HL-60 (cell line): ENCODE measurements around the gene BARD1.
"Not testable (repeated sequence)": the region's sequence is repeated elsewhere in the genome, so short reads cannot be mapped to it uniquely, and the experiment has no call there.

Experiments
- DNase-seq, 2 experiments: peaks; one replicate each; pipeline ENCODE4 v3.0.0-alpha.2; 2010 to 2020; ENCODE audit warnings: low read depth in 1 of 2, low spot score in 1 of 2
- H3K27ac ChIP-seq: fragments of 250-450 bp; sonication (Bioruptor Pico); replicated peaks from 2 replicates; pipeline ENCODE4 v1.5.1; 2020; ENCODE audit warnings: mild to moderate bottlenecking, moderate library complexity
- H3K27me3 ChIP-seq: fragments of 250-450 bp; sonication (Bioruptor Pico); 2 replicates; pipeline ENCODE4 v1.5.1; 2021; ENCODE audit warnings: mild to moderate bottlenecking, moderate library complexity; ENCODE audit not compliant: insufficient read depth, poor library complexity, severe bottlenecking
- H3K4me3 ChIP-seq: replicated peaks from 2 replicates; pipeline ENCODE4 v1.5.1; 2011; ENCODE audit warnings: mild to moderate bottlenecking, control low read depth, low read length; ENCODE audit not compliant: insufficient read depth
- GABPA ChIP-seq: IDR thresholded peaks from 2 replicates; pipeline ENCODE4 v1.6.1; 2012; ENCODE audit warnings: low read depth
- POLR2AphosphoS5 ChIP-seq: IDR thresholded peaks from 2 replicates; pipeline ENCODE4 v1.6.1; 2012; ENCODE audit warnings: low read depth
- SPI1 ChIP-seq: IDR thresholded peaks from 2 replicates; pipeline ENCODE4 v1.6.1; 2012; ENCODE audit warnings: low read depth, mild to moderate bottlenecking, borderline replicate concordance
- TF ChIP-seq, protein P1 (sequence below): IDR thresholded peaks from one replicate; pipeline ENCODE4 v1.5.1; 2011; ENCODE audit warnings: low read length, control low read depth, inconsistent platforms; ENCODE audit not compliant: insufficient read depth
- TF ChIP-seq, protein P2 (sequence below): IDR thresholded peaks from 2 replicates; pipeline ENCODE4 v1.6.1; 2012; ENCODE audit warnings: low read depth; ENCODE audit not compliant: insufficient replicate concordance

BARD1 gene

DNA sequence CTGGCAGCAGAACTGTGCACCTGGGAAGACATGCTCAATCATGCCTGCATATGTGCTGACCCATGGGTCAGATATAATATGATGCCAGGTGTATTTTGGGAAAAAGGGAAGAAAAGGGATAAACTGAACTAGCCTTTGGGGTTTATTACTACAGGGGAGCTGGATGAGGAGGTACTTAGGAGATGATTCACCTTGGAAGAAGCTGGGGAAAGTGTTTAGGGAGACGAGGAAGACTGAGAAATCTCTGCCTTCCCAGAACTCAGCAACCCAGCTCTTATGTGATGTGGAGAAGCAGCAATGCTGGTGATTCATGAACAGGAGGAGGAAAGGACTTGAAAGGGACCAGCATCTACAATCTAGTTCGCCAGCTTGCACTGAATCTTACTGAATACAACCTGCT, 110.2 kb downstream of the BARD1 start:
- no peak overlapping the region for H3K27ac ChIP-seq
- TF ChIP-seq, protein P1, sequence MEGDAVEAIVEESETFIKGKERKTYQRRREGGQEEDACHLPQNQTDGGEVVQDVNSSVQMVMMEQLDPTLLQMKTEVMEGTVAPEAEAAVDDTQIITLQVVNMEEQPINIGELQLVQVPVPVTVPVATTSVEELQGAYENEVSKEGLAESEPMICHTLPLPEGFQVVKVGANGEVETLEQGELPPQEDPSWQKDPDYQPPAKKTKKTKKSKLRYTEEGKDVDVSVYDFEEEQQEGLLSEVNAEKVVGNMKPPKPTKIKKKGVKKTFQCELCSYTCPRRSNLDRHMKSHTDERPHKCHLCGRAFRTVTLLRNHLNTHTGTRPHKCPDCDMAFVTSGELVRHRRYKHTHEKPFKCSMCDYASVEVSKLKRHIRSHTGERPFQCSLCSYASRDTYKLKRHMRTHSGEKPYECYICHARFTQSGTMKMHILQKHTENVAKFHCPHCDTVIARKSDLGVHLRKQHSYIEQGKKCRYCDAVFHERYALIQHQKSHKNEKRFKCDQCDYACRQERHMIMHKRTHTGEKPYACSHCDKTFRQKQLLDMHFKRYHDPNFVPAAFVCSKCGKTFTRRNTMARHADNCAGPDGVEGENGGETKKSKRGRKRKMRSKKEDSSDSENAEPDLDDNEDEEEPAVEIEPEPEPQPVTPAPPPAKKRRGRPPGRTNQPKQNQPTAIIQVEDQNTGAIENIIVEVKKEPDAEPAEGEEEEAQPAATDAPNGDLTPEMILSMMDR = no peak
- TF ChIP-seq POLR2AphosphoS5 = no peak
- TF ChIP-seq, protein P2, sequence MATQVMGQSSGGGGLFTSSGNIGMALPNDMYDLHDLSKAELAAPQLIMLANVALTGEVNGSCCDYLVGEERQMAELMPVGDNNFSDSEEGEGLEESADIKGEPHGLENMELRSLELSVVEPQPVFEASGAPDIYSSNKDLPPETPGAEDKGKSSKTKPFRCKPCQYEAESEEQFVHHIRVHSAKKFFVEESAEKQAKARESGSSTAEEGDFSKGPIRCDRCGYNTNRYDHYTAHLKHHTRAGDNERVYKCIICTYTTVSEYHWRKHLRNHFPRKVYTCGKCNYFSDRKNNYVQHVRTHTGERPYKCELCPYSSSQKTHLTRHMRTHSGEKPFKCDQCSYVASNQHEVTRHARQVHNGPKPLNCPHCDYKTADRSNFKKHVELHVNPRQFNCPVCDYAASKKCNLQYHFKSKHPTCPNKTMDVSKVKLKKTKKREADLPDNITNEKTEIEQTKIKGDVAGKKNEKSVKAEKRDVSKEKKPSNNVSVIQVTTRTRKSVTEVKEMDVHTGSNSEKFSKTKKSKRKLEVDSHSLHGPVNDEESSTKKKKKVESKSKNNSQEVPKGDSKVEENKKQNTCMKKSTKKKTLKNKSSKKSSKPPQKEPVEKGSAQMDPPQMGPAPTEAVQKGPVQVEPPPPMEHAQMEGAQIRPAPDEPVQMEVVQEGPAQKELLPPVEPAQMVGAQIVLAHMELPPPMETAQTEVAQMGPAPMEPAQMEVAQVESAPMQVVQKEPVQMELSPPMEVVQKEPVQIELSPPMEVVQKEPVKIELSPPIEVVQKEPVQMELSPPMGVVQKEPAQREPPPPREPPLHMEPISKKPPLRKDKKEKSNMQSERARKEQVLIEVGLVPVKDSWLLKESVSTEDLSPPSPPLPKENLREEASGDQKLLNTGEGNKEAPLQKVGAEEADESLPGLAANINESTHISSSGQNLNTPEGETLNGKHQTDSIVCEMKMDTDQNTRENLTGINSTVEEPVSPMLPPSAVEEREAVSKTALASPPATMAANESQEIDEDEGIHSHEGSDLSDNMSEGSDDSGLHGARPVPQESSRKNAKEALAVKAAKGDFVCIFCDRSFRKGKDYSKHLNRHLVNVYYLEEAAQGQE = no peak
- TF ChIP-seq GABPA = no peak
- no peak for TF ChIP-seq SPI1
- DNase-seq = no peak
- no peaks in the 10 kb centered on the region for H3K27me3 ChIP-seq
- no peak overlapping the region for H3K4me3 ChIP-seq

DNA sequence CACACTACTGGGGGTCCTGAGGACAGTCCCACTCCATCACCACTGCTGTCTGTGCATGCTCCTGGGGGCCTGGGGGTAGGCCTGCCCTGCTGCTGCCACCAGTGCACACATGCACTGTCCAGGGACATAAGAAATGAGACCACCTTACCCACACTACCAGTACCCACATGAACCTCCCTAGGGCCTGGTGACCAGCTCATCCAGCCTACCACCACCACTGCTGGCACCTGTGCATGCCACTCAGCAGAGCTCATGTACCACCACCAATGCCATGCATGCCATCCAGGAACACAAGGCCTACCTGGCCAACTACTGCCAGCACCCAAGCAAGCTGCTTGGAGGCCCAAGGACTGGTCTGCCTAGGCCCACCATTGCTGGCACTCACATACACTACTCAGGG, 112.8 kb downstream of the BARD1 start:
- no peak for DNase-seq
- no peak overlapping the region for H3K27ac ChIP-seq
- H3K4me3 ChIP-seq = no peak overlapping the region
- no peaks in the 10 kb centered on the region for H3K27me3 ChIP-seq
- TF ChIP-seq POLR2AphosphoS5 (no peak), GABPA (no peak), SPI1 (no peak)
- TF ChIP-seq, protein P1 = no peak
- TF ChIP-seq, protein P2 = no peak

DNA sequence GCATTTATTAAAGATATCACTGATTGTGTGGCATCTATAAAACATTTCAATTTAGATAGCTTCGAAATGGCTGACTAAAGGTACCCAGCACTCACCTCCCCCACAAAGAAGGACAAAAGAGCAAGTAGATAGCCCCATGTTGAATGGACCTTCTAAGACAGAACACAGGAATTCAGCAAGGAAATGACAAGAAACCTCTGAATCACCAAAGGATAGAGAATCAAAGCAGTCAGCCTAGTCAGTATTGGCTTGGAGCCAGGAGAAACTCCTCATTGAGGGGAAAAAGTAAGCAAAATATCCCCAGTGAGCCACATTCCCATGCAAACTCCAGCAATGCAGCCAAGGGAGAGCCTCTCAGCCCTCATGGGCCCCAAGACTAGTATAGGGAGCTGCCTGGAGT, 113.7 kb downstream of the BARD1 start:
- DNase-seq = no peak
- Histone ChIP-seq H3K4me3 (no peak overlapping the region), H3K27me3 (no peaks in the 10 kb centered on the region), H3K27ac (no peak overlapping the region)
- no peak for TF ChIP-seq GABPA
- TF ChIP-seq, protein P1 = no peak
- no peak for TF ChIP-seq SPI1
- TF ChIP-seq POLR2AphosphoS5 = no peak
- TF ChIP-seq, protein P2 = no peak

DNA sequence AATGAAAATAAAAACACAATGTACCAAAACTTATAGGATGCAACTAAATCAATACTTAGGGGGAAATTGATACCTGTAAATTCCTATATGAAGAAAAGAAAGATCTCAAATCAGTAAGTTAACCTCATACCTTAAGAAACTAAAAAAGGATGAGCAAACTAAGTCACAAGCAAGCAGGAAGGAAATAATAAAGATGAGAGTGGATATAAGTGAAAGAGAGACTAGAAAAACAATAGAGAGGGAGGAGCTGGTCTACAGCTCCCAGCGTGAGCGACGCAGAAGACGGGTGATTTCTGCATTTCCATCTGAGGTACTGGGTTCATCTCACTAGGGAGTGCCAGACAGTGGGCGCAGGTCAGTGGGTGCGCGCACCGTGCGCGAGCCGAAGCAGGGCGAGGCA, 125.9 kb downstream of the BARD1 start:
- H3K4me3 ChIP-seq = peak overlapping the region; percentile 23; the same call in 1 of the 2 replicates
- H3K27me3 ChIP-seq, DNase-seq, H3K27ac ChIP-seq: not testable (repeated sequence)
